Measurements from ENCODE around the gene EPAS1. TPM values are rescaled to one million over a fixed set of nuclear protein-coding genes. Genes with fewer than 3 reads are reported as not detected.

EPAS1 gene
- polyA plus RNA-seq, 10 donors = 29.2 to 48.0 (median 38.0) TPM

DNA sequence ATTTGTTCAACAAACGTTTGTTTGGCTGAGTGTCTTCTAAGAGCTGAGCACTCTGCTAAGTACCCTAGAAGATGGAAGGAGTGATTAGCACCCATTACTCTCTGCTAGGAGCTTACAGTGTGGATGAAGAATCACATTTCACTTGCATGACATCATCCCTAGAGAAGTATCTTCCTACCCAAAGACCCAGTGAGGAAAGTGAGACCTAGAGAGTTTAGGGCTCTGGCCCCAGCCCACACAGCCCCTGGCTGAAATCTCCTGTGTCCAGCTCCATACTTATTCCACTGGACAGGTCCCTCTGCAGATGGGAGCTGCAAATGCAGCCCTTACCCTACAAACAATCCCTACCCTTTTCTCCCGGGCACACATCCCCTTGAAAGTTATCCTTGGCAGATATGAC lies 26.8 kb upstream of the EPAS1 start:
- DNase-seq = no peak

GRCh38 chr2:46273225-46273863 lies 23.9 kb upstream of the EPAS1 start:
- no peak for DNase-seq

GRCh38 chr2:46273919-46274318 lies 23.3 kb upstream of the EPAS1 start:
- no peak for DNase-seq

- no peak for DNase-seq
Measured at GRCh38 chr2:46274586-46274985, 22.6 kb upstream of the EPAS1 start.

DNA sequence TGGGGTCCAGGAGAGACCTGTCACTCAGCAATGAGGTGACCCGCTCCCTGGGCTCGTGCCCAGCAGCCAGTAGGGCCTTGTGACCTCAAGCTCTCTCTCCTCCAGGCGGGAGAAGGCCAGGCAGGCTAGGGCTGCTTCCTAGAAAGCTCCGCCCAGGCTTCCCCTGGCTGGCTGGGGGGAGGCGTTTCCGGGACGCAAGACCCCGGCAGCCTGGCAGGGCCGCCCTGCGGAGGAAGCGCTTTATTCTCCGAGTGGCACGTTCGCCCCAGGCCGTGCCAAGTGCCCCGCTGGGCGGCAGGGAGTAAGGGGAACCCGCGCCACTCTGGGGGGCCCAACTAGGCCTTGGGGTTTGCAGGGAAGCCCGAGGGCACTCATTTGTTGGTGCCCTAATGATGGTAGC lies 21.2 kb upstream of the EPAS1 start:
- peak in 2 of 3 donors; percentile 38 to 69 for DNase-seq

DNA sequence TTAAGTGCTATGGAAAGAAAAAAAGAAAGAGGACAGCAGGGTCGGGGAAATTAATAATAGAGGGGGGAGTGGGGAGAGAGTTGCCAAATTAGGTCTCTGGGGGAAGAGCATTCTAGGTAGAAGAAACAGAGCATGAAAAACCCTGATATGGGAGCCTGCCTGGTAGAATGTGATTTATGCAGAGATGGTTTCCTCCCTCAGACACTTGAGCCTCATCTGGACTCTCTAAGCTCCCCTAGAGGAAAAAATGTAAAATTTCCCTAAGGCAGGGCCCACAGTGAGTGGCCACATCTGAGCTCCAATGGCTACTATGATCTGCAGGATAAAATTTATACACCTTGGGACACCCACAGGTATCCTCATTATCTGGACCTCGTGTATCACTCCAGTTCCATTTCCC lies 20.6 kb upstream of the EPAS1 start:
- DNase-seq = no peak

DNA sequence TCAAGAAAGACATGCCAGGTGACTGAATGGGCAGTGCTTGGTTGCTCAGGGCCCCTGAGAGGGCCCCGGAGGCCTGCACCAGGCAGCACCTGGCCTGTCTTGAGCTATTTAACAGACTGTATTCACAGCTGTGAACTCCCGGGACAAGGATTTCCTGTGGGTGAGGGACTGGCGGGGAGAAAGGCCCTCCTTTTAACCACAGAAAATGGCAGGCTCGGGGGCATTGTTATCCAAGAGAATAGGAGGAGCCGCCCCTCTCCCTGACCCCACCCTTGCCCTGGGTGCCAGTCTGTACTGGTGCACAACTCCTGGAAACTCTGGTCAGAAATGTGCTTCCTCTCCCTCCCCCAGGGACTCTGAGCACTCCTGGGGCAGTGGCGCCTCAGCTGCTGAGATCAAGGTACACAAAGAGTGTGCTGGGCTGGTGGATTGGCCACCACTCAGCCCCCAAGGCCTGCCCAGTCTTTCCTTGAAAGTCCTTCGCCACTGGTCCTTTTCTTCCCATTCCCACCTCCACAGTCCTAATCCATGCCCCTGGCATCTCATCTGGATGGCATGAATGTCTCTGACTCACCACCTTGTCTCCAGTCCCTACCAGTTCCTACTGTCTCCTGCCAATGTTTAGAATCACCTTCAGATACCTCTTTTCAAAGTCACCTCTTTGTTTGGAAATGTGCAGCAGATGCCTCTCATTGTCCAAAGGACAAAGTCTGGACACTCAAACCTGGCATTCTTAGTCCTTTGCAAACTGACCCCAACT lies 19.6 kb upstream of the EPAS1 start:
- DNase-seq = no peak

DNA sequence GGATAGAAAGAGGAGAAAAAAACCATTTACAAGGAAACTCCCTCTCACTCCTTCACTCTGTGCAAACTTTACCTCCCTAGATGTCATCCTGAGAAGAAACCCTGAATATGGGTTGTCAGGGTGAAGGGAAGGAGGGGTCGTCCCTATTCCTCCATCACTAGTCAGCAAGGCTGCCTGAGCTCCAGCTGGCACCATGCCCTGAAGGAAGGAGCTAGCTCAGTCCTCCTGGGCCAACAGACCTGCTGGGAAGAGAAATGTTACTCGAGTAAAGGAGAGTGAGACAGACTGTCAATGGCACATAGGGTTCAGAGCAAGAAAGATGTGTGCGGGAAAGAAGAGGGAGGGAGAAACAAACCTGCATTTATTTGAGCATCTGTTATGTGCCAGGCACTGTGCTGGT lies 18.3 kb upstream of the EPAS1 start:
- DNase-seq = no peak

GRCh38 chr2:46281939-46282338 lies 15.3 kb upstream of the EPAS1 start:
- no peak for DNase-seq

DNA sequence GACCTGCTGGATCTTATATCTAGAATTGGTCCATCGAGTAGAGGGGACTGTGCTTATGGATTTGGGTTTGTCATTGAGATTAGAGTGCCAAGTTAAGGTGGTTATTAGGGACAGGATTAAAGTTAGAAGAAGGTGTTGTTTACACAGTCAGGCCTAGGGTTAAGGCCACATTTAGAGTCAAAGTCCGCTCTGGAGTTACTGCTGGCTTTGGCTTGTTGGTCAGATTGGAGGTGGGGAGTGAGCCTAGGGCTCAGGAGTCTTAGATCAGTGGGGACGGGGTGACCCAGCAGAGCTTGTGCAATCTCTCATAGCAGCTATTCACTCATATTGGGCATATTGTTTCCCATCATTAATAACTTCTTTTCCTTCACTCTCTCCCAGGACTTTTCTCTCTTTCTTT lies 13.5 kb upstream of the EPAS1 start:
- DNase-seq = no peak

- no peak for DNase-seq
Measured at GRCh38 chr2:46284260-46284659, 12.9 kb upstream of the EPAS1 start.

DNA sequence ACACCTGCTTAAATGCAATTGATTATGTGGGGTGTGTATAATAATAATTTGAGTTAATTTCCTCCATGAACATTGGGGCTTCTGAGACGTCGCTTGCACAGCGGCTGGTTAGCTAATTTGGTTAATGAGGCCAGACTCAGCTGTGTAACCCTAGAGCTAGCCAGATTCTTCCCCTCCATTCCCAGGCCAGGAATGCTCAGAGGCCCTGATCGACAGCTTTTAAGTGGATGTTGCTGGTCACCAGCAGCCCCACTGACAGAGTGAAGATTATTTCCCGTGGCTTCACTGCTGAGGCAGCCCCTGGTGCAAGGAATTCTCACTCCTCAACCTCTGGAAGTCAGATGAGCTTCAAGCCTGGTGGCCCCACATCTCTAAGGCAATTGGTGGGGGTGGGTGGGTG lies 12.4 kb upstream of the EPAS1 start:
- no peak for DNase-seq

DNA sequence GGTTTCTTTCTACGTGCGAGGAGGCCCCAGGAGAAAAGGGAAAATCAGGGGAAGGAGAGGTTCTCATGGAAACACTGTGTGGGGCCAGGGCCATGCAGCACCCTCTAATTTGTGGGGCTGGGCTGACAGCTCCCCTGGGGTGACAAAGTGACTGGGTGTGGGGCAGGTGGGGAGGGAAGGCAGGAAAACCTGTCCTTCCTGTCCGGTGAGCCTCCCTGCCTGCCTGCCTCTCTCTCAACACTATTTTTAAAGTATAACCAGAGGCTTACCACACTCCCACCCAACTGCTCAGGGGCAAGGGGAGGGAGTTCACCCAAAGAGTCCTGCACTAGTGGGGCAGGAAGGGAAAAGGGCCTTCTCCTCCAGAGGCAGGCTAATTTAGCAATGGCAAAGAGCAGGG lies 10.5 kb upstream of the EPAS1 start:
- DNase-seq = no peak

DNA sequence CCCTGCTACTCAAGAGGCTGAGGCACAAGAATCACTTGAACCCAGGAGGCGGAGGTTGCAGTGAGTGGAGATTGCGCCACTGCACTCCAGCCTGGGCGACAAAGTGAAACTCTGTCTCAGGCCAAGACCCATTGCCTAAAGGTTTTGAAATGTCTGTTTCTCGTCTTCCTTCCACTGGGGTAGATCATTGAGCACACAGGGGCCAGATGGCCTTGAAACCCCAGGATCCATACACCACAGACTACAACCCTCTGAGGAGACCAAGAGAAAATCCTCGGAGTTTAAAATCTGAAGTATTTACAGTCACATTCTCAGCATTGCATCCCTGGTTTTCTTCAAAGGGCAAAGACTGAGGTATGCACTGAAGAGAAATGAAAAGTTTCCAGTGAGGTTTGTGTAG lies 7.1 kb upstream of the EPAS1 start:
- no peak for DNase-seq

GRCh38 chr2:46293466-46293865 lies 3.7 kb upstream of the EPAS1 start:
- no peak for DNase-seq

DNA sequence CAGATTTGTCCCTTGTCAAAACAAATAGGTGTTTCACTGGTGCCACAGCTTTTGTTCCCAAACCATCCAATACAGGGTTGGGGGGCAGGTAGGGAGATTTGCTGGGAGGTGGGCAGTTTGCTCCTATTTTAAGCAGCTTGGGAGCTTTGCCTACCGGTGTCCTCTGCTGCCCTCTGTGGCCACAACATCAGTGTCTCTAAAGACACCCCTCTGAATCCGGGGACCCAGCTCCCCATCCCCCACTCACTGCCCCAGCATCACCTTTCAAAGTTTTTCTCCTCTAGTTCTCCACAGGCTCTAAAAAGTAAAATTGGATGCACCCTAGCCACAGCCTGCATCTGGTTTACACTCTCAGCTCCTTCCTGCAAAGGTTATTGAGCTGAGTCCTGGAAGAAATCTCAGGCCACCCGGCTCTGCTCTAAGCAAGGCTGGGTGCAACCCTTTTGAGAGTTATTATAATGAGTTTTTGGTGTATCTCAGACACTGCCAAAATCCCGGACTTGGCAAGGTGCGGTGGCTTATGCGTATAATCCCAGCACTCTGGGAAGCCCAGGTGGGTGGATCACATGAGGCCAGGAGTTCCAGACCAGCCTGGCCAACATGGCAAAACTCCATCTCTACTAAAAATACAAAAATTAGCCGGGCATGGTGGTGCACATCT lies 2.9 kb upstream of the EPAS1 start:
- no peak for DNase-seq

GRCh38 chr2:46296216-46296839 lies 879 bp upstream of the EPAS1 start:
- no peak for DNase-seq

DNA sequence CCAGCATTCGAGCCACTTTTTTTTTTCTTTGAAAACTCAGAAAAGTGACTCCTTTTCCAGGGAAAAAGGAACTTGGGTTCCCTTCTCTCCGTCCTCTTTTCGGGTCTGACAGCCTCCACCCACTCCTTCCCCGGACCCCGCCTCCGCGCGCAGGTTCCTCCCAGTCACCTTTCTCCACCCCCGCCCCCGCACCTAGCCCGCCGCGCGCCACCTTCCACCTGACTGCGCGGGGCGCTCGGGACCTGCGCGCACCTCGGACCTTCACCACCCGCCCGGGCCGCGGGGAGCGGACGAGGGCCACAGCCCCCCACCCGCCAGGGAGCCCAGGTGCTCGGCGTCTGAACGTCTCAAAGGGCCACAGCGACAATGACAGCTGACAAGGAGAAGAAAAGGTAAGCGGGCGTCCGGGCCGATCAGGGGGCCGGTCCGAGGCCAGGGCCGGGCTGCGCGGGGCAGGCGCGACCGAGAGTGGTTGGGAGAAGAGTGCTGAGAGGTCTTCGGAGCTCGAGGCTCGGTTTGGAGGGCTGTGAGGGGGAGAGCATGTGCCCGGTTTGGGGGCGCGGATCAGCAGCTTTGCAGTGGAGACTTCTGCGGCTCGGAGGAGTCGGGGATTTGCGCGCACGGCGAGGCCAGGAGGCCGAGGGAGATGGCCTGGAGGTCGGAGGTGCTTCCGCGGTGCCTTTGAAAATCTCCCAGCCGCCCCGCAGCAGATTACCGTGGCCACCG lies 502 bp downstream of the EPAS1 start:
- peak in 2 of 3 donors; percentile 30 to 66 for DNase-seq

DNA sequence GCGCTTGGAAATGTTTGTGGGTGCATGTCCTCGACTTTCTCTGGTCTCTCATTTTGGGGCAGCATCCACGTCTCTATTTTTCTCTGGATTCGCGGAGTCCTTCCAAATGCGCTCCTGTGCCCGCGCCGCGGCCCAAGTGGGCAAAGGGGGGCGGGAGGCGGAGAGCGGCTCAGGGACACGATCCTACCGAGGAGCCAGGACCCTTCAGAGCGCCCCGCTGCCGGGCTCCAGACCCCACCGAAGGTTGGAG lies 990 bp downstream of the EPAS1 start:
- DNase-seq = no peak

DNA sequence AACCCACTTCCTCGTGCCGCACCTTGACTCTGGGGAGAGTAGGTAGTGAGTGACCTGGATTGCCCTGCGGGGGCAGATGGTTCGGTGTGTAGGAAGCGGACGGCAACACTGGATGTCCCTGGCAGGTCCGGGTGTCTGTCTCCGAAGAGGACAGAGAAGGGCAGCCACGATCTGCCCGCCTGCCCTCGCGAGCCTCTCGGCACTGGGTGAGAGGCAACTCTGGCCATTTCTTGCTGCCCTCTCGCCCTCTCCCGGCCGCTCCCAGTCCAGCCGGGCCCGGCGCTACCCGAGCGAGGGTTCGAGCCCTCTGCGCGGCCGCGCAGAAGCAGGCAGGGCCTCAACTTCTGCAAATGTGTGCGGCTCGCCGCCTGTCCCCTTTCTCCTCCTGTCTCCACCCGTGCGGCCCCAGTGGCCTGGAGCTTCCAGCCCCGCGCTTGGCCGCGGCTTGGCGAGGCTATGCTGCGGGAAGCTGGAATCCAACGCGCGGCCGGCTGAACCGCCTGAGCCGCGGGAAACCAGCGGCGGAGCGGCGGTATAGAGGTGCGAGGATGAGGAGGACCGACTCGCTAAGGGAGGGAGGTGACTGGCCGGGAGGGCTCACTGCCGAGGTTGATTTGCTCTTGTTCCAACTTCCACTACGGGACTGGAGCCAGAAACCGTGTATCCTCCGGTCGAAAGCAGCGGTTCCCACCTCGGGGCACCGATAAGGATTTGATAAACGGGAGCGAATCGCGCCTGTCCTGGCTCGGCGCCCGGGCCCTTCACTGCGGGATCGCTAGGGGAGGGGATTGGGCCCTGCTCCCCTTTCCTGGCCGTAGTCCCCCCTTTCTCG lies 1.5 kb downstream of the EPAS1 start:
- peak in 1 of 3 donors; percentile 34 for DNase-seq

All from muscle of back (tissue), 11 donors.